Measurements from ENCODE around the gene GABARAPL2.

DNA sequence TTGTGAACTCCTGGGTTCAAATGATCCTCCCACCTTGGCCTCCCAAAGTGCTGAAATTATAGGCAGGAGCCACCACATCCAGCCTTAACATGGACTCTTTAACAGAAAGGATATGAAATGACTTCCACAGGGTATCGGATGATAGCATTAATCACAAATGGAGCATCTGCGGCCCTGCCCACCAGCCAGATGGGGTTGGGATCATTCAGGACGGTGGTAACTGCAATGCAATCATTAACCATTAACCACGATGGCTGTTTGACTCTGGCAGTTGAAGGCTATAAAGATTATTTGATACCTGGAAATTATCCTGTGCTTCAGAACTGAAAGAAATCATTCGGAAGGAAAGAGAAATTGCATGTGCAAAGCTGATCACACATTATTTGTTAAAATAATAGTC is 24.9 kb upstream of the GABARAPL2 start:
- TF ChIP-seq, protein P1, sequence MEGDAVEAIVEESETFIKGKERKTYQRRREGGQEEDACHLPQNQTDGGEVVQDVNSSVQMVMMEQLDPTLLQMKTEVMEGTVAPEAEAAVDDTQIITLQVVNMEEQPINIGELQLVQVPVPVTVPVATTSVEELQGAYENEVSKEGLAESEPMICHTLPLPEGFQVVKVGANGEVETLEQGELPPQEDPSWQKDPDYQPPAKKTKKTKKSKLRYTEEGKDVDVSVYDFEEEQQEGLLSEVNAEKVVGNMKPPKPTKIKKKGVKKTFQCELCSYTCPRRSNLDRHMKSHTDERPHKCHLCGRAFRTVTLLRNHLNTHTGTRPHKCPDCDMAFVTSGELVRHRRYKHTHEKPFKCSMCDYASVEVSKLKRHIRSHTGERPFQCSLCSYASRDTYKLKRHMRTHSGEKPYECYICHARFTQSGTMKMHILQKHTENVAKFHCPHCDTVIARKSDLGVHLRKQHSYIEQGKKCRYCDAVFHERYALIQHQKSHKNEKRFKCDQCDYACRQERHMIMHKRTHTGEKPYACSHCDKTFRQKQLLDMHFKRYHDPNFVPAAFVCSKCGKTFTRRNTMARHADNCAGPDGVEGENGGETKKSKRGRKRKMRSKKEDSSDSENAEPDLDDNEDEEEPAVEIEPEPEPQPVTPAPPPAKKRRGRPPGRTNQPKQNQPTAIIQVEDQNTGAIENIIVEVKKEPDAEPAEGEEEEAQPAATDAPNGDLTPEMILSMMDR (IDR thresholded peaks at IDR 0.05; ENCODE audit: poor library complexity) = no peak
- no peak for TF ChIP-seq EZH2 (IDR thresholded peaks at IDR 0.05; ENCODE audit: borderline replicate concordance)
- TF ChIP-seq EZH2phosphoT487 (IDR thresholded peaks at IDR 0.05; ENCODE audit: low read depth, severe bottlenecking, unreplicated experiment) = no peak
